Activated CD4-positive, alpha-beta T cell treated with anti-CD3 and anti-CD28 coated beads for 1 hour (primary cell): ENCODE results near the gene CAST.

Experiments used
- DNase-seq: peaks from one replicate; pipeline ENCODE4 v3.0.0-alpha.2; 2020

Gene CAST

GRCh38 chr5:96751203-96752169 lies 89.3 kb downstream of the CAST start:
- DNase-seq: no peak

- no peak for DNase-seq
Measured at GRCh38 chr5:96752341-96753016, 90.3 kb downstream of the CAST start.

- DNase-seq: no peak
Measured at GRCh38 chr5:96753017-96753397, 90.8 kb downstream of the CAST start.

- no peak for DNase-seq
Measured at GRCh38 chr5:96753848-96754247, 91.7 kb downstream of the CAST start.

- no peak for DNase-seq
Measured at GRCh38 chr5:96755851-96756250, 93.7 kb downstream of the CAST start.

GRCh38 chr5:96756985-96757384 lies 94.8 kb downstream of the CAST start:
- DNase-seq: no peak

GRCh38 chr5:96758621-96759020 lies 96.4 kb downstream of the CAST start:
- DNase-seq: no peak

GRCh38 chr5:96761618-96762017 lies 99.4 kb downstream of the CAST start:
- DNase-seq: no peak

- no peak for DNase-seq
Measured at GRCh38 chr5:96763026-96763425, 100.8 kb downstream of the CAST start.

GRCh38 chr5:96765043-96765442 lies 102.9 kb downstream of the CAST start:
- DNase-seq: no peak

- no peak for DNase-seq
Measured at GRCh38 chr5:96768708-96769251, 106.6 kb downstream of the CAST start.

GRCh38 chr5:96771395-96771794 lies 109.2 kb downstream of the CAST start:
- DNase-seq: no peak

- DNase-seq: no peak
Measured at GRCh38 chr5:96772111-96772510, 109.9 kb downstream of the CAST start.

- no peak for DNase-seq
Measured at GRCh38 chr5:96772542-96772941, 110.4 kb downstream of the CAST start.

GRCh38 chr5:96775050-96775449 lies 112.9 kb downstream of the CAST start:
- DNase-seq: no peak

- no peak for DNase-seq
Measured at GRCh38 chr5:96775689-96776088, 113.5 kb downstream of the CAST start.

GRCh38 chr5:96776621-96777020 lies 114.4 kb downstream of the CAST start:
- DNase-seq: no peak

GRCh38 chr5:96778409-96778808 lies 116.2 kb downstream of the CAST start:
- no peak for DNase-seq

GRCh38 chr5:96780626-96781025 lies 118.5 kb downstream of the CAST start:
- no peak for DNase-seq

GRCh38 chr5:96781031-96781971 lies 119.1 kb downstream of the CAST start:
- DNase-seq: no peak

GRCh38 chr5:96783326-96783725 lies 121.2 kb downstream of the CAST start:
- DNase-seq: no peak

- no peak for DNase-seq
Measured at GRCh38 chr5:96785326-96786109, 123.3 kb downstream of the CAST start.
